Parathyroid adenoma (tissue), 2 donors: Measurements from ENCODE around the gene SUMF2.
"Not testable (repeated sequence)": the region's sequence is repeated elsewhere in the genome, so short reads cannot be mapped to it uniquely, and the experiment has no call there.

Experiments
- H2AFZ ChIP-seq: fragments of 300-600 bp; sonication (generic); one replicate; pipeline ENCODE4 v1.7.0; 2017; ENCODE audit warnings: antibody characterized with exemption, mild to moderate bottlenecking
- H3K27ac ChIP-seq: fragments of 300-600 bp; sonication (generic); one replicate; pipeline ENCODE4 v1.7.0; 2017
- H3K27me3 ChIP-seq: fragments of 300-600 bp; sonication (generic); one replicate; pipeline ENCODE4 v1.7.0; 2017; ENCODE audit warnings: low read length; ENCODE audit not compliant: control insufficient read depth, insufficient read depth
- H3K36me3 ChIP-seq: fragments of 300-600 bp; sonication (generic); one replicate; pipeline ENCODE4 v1.7.0; 2017; ENCODE audit warnings: low read length; ENCODE audit not compliant: control insufficient read depth, insufficient read depth
- H3K4me1 ChIP-seq: fragments of 300-600 bp; sonication (generic); one replicate; pipeline ENCODE4 v1.7.0; 2017; ENCODE audit warnings: control low read depth
- H3K4me2 ChIP-seq: fragments of 300-600 bp; sonication (generic); one replicate; pipeline ENCODE4 v1.7.0; 2017; ENCODE audit warnings: low read length
- H3K4me3 ChIP-seq: fragments of 300-600 bp; sonication (generic); one replicate; pipeline ENCODE4 v1.7.0; 2017; ENCODE audit warnings: low read depth, low read length
- H3K79me2 ChIP-seq: fragments of 300-600 bp; sonication (generic); one replicate; pipeline ENCODE4 v1.7.0; 2017; ENCODE audit warnings: control low read depth
- H3K9ac ChIP-seq: fragments of 300-600 bp; sonication (generic); one replicate; pipeline ENCODE4 v1.7.0; 2017; ENCODE audit warnings: mild to moderate bottlenecking
- H3K9me3 ChIP-seq: fragments of 300-600 bp; sonication (generic); one replicate; pipeline ENCODE4 v1.7.0; 2017; ENCODE audit warnings: low read length; ENCODE audit not compliant: control insufficient read depth
- TF ChIP-seq, protein P1 (sequence below): fragments of 300-600 bp; sonication (generic); IDR thresholded peaks from one replicate; pipeline ENCODE4 v1.7.0; 2017; ENCODE audit warnings: antibody characterized with exemption, mild to moderate bottlenecking
- donor health status: primary hyperparathyroidism.

Gene SUMF2

DNA sequence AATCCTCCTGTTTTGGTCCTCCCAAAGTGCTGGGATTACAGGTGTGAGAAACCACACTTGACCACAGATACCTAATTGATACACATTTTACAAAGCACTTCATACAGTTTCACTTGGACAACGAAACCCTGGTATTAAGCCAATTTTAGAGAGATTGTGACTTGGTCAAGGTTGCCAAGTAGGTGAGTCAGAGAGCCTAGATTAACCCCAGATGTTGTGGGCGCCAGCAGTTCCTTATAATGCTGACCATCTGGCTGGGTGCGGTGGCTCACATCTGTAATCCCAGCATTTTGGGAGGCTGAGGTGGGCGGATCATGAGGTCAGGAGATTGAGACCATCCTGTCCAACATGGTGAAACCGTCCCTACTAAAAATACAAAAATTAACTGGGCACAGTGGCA, 33.6 kb downstream of the SUMF2 start:
- Histone ChIP-seq H3K9ac (no peak overlapping the region), H3K9me3 (no peaks in the 10 kb centered on the region), H3K4me2 (no peak overlapping the region), H3K36me3 (no peaks in the 10 kb centered on the region), H2AFZ (no peak overlapping the region), H3K4me1 (peaks cover 5% of the 10 kb centered on the region), H3K4me3 (no peak overlapping the region), H3K27ac (no peak overlapping the region), H3K27me3 (no peaks in the 10 kb centered on the region), H3K79me2 (no peaks in the 10 kb centered on the region)
- TF ChIP-seq, protein P1, sequence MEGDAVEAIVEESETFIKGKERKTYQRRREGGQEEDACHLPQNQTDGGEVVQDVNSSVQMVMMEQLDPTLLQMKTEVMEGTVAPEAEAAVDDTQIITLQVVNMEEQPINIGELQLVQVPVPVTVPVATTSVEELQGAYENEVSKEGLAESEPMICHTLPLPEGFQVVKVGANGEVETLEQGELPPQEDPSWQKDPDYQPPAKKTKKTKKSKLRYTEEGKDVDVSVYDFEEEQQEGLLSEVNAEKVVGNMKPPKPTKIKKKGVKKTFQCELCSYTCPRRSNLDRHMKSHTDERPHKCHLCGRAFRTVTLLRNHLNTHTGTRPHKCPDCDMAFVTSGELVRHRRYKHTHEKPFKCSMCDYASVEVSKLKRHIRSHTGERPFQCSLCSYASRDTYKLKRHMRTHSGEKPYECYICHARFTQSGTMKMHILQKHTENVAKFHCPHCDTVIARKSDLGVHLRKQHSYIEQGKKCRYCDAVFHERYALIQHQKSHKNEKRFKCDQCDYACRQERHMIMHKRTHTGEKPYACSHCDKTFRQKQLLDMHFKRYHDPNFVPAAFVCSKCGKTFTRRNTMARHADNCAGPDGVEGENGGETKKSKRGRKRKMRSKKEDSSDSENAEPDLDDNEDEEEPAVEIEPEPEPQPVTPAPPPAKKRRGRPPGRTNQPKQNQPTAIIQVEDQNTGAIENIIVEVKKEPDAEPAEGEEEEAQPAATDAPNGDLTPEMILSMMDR, result no peak

DNA sequence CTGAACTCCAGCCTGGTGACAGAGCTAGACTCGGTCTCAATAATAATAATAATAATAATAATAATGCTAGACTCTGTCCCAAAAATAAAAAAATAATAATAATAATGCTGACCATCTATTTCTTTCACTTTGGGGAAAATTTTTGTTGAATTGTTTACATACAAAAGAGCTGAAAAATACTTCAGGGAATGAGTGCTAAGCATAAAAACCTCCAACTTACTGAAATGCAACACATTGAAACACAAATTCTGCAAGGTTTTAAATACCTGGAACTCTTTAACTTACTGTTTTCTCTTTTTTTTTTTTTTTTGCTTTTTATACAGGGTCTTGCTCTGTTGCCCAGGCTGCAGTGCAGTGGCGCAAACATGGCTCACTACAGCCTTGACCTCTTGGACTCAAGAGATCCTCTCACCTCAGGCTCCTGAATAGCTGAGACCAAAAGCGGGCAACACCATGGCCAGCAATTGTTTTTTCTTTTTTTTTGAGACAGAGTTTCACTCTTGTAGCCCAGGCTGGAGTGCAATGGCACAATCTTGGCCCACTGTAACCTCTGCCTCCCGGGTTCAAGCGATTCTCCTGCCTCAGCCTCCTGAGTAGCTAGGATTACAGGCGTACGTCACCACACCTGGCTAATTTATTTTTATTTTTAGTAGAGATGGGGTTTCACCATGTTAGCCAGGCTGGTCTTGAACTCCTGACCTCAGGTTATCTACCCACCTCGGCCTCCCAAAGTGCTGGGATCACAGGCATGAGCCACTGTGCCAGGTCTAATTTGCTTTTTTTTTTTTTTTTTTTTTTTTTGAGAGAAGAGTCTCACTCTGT, 34.3 kb downstream of the SUMF2 start:
- not testable (repeated sequence) for H3K27me3 ChIP-seq, H3K9ac ChIP-seq, H3K4me3 ChIP-seq, H3K36me3 ChIP-seq, H3K9me3 ChIP-seq, H3K27ac ChIP-seq, H3K4me1 ChIP-seq, H2AFZ ChIP-seq, H3K4me2 ChIP-seq, H3K79me2 ChIP-seq

DNA sequence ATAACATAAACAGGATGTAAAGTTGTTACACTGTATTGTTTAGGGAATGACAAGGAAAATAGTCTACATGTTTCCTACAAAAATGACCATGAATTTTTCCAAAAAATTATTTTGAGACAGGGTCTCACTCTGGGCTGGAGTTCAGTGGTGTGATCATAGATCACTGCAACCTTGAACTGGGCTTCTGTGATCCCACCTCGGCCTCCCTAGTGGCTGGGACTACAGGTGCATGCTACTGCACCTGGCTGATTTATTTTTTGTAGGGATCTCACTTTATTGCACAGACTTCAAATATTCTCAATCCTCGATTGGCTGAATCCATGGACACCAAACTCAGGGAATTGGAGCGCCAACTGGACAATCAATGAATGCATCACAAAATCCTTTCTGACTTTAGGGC, 35.6 kb downstream of the SUMF2 start:
- H3K9ac ChIP-seq, result no peak overlapping the region

DNA sequence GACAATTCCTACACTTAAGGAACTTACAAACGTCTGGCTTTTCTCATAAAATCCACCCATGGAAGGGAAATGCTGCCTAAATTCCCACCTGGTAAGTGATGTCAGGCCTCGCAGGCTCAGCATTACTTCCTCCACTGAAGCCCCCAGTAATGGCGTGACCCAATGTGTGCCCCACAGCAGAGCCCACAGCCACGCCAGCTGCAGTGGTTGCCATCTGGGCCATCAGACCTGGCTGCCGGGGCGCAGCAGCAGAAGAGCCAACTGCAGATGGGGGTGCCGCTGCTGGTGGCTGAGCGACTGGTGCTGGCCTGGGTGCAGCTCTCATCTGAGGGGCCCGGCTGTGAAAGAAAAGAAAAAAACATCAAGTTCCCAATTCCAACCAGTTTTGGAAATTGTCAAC, 40.1 kb downstream of the SUMF2 start:
- not testable (repeated sequence) for H2AFZ ChIP-seq

More for the DNA sequence above, 35.6 kb downstream of the SUMF2 start:
- H3K27me3 ChIP-seq, result no peaks in the 10 kb centered on the region
- no peak overlapping the region for H2AFZ ChIP-seq
- H3K27ac ChIP-seq, result no peak overlapping the region
- no peaks in the 10 kb centered on the region for H3K9me3 ChIP-seq
- no peaks in the 10 kb centered on the region for H3K36me3 ChIP-seq
- H3K4me2 ChIP-seq, result no peak overlapping the region
- H3K4me1 ChIP-seq, result no peaks in the 10 kb centered on the region
- no peaks in the 10 kb centered on the region for H3K79me2 ChIP-seq
- TF ChIP-seq, protein P1, result no peak
- no peak overlapping the region for H3K4me3 ChIP-seq

DNA sequence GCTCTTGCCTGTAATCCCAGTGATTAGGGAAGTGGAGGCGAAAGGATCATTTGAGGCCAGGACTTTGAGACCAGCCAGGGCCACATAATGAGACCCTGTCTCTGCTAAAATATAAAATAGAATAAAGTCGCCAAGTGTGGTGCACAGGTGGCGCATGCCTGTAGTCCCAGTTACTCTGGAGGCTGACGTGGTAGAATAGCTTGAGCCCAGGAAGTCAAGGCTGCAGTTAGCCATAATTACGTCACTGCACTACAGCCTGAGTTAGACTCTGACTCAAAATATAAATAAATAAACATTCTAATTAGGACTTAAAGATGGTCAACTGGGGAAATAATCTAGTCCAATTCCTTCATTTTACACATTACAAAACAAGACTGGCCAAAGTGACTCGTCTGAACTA, 41.4 kb downstream of the SUMF2 start:
- peak overlapping the region; percentile 95 for H3K4me3 ChIP-seq
- H3K79me2 ChIP-seq, result peaks cover 10% of the 10 kb centered on the region
- no peaks in the 10 kb centered on the region for H3K4me1 ChIP-seq
- peak overlapping the region; percentile 96 for H3K27ac ChIP-seq
- peak overlapping the region; percentile 73 for H3K4me2 ChIP-seq
- H3K27me3 ChIP-seq, result no peaks in the 10 kb centered on the region
- peak overlapping the region; percentile 93 for H2AFZ ChIP-seq
- no peaks in the 10 kb centered on the region for H3K36me3 ChIP-seq
- TF ChIP-seq, protein P1, result no peak
- peak overlapping the region; percentile 97 for H3K9ac ChIP-seq
- H3K9me3 ChIP-seq, result no peaks in the 10 kb centered on the region

More for the DNA sequence above, 40.1 kb downstream of the SUMF2 start:
- not testable (repeated sequence) for H3K9me3 ChIP-seq, H3K9ac ChIP-seq, H3K36me3 ChIP-seq, H3K4me1 ChIP-seq, H3K4me2 ChIP-seq, H3K4me3 ChIP-seq, H3K27ac ChIP-seq, H3K79me2 ChIP-seq, H3K27me3 ChIP-seq
